ENCODE results near the gene POU6F2. TPM values are rescaled to one million over a fixed set of nuclear protein-coding genes. Genes with fewer than 3 reads are reported as not detected.

Gene POU6F2
- total and polyA plus RNA-seq, 5 experiments from 2014 or later, result not detected

DNA sequence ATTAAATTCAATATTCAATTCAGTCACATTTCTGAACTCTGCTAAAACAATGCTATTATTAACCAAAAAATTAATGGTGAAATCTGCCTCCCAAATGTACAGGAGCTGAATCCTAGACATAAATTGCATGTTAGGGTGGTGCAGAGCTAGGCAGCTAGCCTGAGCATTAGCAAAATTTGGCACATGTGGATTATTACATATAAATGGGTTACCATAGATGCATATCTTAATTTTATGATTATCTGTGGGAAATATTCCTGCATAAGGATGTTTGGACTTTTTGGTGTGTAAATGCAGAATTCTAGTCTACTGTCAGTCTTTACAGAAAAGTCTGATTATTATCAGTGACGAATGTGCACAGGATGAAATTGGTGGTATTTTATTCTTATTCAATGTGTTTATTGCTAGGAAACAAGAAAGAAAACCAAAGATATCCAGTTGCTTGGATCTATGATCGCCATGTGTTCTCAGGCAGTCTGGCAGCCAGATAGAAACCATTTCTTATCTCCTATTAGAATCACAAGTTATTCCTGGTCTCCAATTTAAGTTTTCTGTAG lies 150.7 kb downstream of the POU6F2 start:
- peaks cover 0 to 3% (median 0%) of the 10 kb centered on the region in 9 donors for H3K9me3 Mint-ChIP-seq
- H3K27me3 Mint-ChIP-seq, result peaks cover 11 to 32% (median 18%) of the 10 kb centered on the region in 5 donors
- POLR2A ChIA-PET, result interaction anchor here (0.6 kb wide), 1 partner anchor 27 kb away, joined by 3 read pairs; no protein-coding TSS in a partner anchor
- no peak overlapping the region for H3K27ac Mint-ChIP-seq
- ATAC-seq (no peak), DNase-seq (no peak)
- no peaks in the 10 kb centered on the region for H3K36me3 Mint-ChIP-seq
- H3K4me1 Mint-ChIP-seq, result peaks cover 0 to 6% (median under 1%) of the 10 kb centered on the region in 4 donors
- no peak overlapping the region for H3K4me3 Mint-ChIP-seq

- POLR2A ChIA-PET, result no interaction called here
- Mint-ChIP-seq H3K9me3 (peaks cover 0 to 3% (median 0%) of the 10 kb centered on the region in 9 donors), H3K36me3 (no peaks in the 10 kb centered on the region), H3K4me1 (peaks cover 0 to 6% (median under 1%) of the 10 kb centered on the region in 4 donors), H3K27me3 (peaks cover 13 to 38% (median 24%) of the 10 kb centered on the region in 5 donors), H3K27ac (no peak overlapping the region), H3K4me3 (peak overlapping the region in 7 of 10 donors; percentile 37 to 75 (median 68))
- DNase-seq (no peak), ATAC-seq (no peak)
Measured at GRCh38 chr7:39130274-39130673, 152.6 kb downstream of the POU6F2 start.

DNA sequence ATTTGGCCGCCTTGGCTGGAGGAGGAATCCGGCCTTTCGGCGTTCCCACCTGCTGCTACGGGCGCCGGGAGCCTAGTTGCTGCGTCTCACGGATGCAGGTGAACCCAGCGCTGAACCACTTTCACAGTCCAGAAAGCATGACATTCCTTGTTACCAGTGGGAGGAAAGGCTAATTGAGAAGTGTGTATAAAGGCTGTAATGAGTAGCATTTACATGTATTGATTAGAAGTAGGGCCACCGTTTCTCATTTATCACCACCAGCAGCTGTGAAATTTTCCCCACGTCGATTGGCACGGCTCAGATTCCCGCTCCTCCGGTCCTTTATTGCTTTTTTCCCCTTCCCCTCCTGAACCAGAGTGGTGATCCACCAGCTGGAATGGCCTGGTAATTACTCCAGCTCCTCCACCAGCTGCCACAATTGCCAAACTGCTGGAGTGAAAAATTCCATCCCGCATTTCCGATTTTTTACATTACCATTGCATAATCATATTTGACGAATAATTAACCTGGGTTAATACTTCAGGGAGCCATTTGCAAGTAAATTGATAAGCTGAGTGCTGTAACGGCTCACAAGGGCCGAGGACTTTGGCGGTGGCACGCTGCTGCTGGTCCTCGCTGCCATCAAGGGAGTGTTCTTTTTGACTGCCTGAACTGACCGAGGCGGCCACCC lies 153.3 kb downstream of the POU6F2 start:
- H3K27ac Mint-ChIP-seq, result no peak overlapping the region
- no peaks in the 10 kb centered on the region for H3K36me3 Mint-ChIP-seq
- POLR2A ChIA-PET, result no interaction called here
- ATAC-seq (no peak), DNase-seq (no peak)
- peaks cover 0 to 6% (median under 1%) of the 10 kb centered on the region in 4 donors for H3K4me1 Mint-ChIP-seq
- H3K9me3 Mint-ChIP-seq, result peaks cover 0 to 3% (median 0%) of the 10 kb centered on the region in 9 donors
- H3K4me3 Mint-ChIP-seq, result peak overlapping the region; percentile 37 to 84 (median 68)
- H3K27me3 Mint-ChIP-seq, result peaks cover 13 to 38% (median 23%) of the 10 kb centered on the region in 5 donors

- no peak overlapping the region for H3K4me3 Mint-ChIP-seq
- peaks cover 12 to 33% (median 18%) of the 10 kb centered on the region in 5 donors for H3K27me3 Mint-ChIP-seq
- POLR2A ChIA-PET, result no interaction called here
- peaks cover 0 to 3% (median 0%) of the 10 kb centered on the region in 9 donors for H3K9me3 Mint-ChIP-seq
- H3K27ac Mint-ChIP-seq, result no peak overlapping the region
- no peaks in the 10 kb centered on the region for H3K36me3 Mint-ChIP-seq
- DNase-seq (no peak), ATAC-seq (no peak)
- peaks cover 0 to 6% (median under 1%) of the 10 kb centered on the region in 4 donors for H3K4me1 Mint-ChIP-seq
Measured at GRCh38 chr7:39132306-39132705, 154.6 kb downstream of the POU6F2 start.

- H3K27me3 Mint-ChIP-seq, result peaks cover 9 to 26% (median 14%) of the 10 kb centered on the region in 5 donors
- H3K9me3 Mint-ChIP-seq, result peaks cover 0 to 6% (median 0%) of the 10 kb centered on the region in 9 donors
- H3K27ac Mint-ChIP-seq, result no peak overlapping the region
- peaks cover 0 to 6% (median under 1%) of the 10 kb centered on the region in 4 donors for H3K4me1 Mint-ChIP-seq
- DNase-seq, result no peak
- H3K4me3 Mint-ChIP-seq, result no peak overlapping the region
- ATAC-seq, result no peak
- H3K36me3 Mint-ChIP-seq, result no peaks in the 10 kb centered on the region
- POLR2A ChIA-PET, result no interaction called here
Measured at GRCh38 chr7:39133088-39133487, 155.4 kb downstream of the POU6F2 start.

GRCh38 chr7:39137480-39137879 lies 159.8 kb downstream of the POU6F2 start:
- no peak for DNase-seq
- Mint-ChIP-seq H3K27ac (no peak overlapping the region), H3K4me1 (no peaks in the 10 kb centered on the region), H3K9me3 (peaks cover 0 to 11% (median 0%) of the 10 kb centered on the region in 9 donors), H3K4me3 (no peak overlapping the region), H3K36me3 (no peaks in the 10 kb centered on the region), H3K27me3 (peaks cover 5 to 14% (median 9%) of the 10 kb centered on the region in 5 donors)
- ATAC-seq, result no peak
- POLR2A ChIA-PET, result no interaction called here

GRCh38 chr7:39142750-39143149 lies 165.0 kb downstream of the POU6F2 start:
- H3K4me3 Mint-ChIP-seq, result no peak overlapping the region
- no peaks in the 10 kb centered on the region for H3K4me1 Mint-ChIP-seq
- DNase-seq (no peak), ATAC-seq (no peak)
- peaks cover 0 to 3% (median 0%) of the 10 kb centered on the region in 5 donors for H3K27me3 Mint-ChIP-seq
- POLR2A ChIA-PET, result no interaction called here
- no peak overlapping the region for H3K27ac Mint-ChIP-seq
- H3K9me3 Mint-ChIP-seq, result peaks cover 0 to 6% (median 0%) of the 10 kb centered on the region in 9 donors
- H3K36me3 Mint-ChIP-seq, result no peaks in the 10 kb centered on the region

GRCh38 chr7:39144420-39144819 lies 166.7 kb downstream of the POU6F2 start:
- Mint-ChIP-seq H3K4me3 (no peak overlapping the region), H3K36me3 (no peaks in the 10 kb centered on the region), H3K27me3 (peaks cover 0 to 3% (median 0%) of the 10 kb centered on the region in 5 donors), H3K9me3 (peaks cover 0 to 5% (median 0%) of the 10 kb centered on the region in 9 donors), H3K27ac (no peak overlapping the region), H3K4me1 (no peaks in the 10 kb centered on the region)
- ATAC-seq (no peak), DNase-seq (no peak)
- POLR2A ChIA-PET, result no interaction called here

- POLR2A ChIA-PET, result no interaction called here
- DNase-seq (no peak), ATAC-seq (no peak)
- Mint-ChIP-seq H3K27me3 (peaks cover 0 to 3% (median 0%) of the 10 kb centered on the region in 5 donors), H3K27ac (no peak overlapping the region), H3K4me1 (no peaks in the 10 kb centered on the region), H3K9me3 (peaks cover 0 to 4% (median 0%) of the 10 kb centered on the region in 9 donors), H3K4me3 (no peak overlapping the region), H3K36me3 (no peaks in the 10 kb centered on the region)
Measured at GRCh38 chr7:39145283-39145682, 167.6 kb downstream of the POU6F2 start.

DNA sequence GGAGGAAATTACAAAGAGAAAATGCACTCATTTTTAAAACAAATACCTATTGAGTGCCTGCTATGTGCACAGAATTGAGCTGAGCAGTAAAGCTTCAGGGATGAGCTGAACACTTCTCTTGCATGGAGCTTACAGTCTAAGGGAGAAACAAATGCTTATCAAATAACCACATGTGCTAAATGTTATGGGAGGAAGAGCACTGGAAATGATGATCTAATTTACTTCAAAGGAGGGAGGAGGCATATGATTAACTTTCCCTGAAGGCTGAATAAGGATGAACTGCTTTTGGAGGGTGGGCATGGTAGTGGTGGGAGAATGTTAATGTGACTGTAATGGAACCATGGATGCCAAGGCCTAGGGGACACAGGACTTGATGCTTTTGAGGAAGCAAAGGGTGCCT lies 168.2 kb downstream of the POU6F2 start:
- Mint-ChIP-seq H3K36me3 (no peaks in the 10 kb centered on the region), H3K9me3 (no peaks in the 10 kb centered on the region), H3K4me1 (no peaks in the 10 kb centered on the region), H3K27ac (no peak overlapping the region), H3K27me3 (peaks cover 0 to 2% (median 0%) of the 10 kb centered on the region in 5 donors), H3K4me3 (no peak overlapping the region)
- POLR2A ChIA-PET, result no interaction called here
- DNase-seq (no peak), ATAC-seq (no peak)

DNA sequence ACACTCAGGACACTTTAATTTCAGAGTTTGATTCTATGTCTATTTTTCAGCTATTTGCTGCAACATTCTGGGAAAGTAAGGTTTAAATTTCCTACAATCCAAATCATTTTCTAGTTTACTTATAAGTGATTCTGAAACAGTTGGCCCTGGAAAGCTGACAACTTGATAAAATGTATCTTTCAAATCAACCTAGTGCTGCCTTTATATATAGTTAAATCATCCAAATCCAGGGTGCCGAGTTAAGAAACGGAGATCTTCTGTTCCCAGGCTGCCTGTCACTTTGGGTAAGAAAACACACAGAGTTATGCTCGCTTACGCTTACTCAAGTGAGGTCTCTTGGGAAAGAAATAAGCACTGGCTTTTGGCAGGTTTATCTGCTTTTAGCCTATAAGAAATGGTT lies 175.0 kb downstream of the POU6F2 start:
- no peak overlapping the region for H3K27ac Mint-ChIP-seq
- no peak overlapping the region for H3K4me3 Mint-ChIP-seq
- H3K4me1 Mint-ChIP-seq, result no peaks in the 10 kb centered on the region
- no peaks in the 10 kb centered on the region for H3K9me3 Mint-ChIP-seq
- DNase-seq, result no peak
- POLR2A ChIA-PET, result no interaction called here
- peaks cover 0 to 10% (median 5%) of the 10 kb centered on the region in 5 donors for H3K27me3 Mint-ChIP-seq
- no peaks in the 10 kb centered on the region for H3K36me3 Mint-ChIP-seq
- no peak for ATAC-seq

GRCh38 chr7:39153113-39153512 lies 175.4 kb downstream of the POU6F2 start:
- H3K27me3 Mint-ChIP-seq, result peaks cover 0 to 10% (median 5%) of the 10 kb centered on the region in 5 donors
- H3K27ac Mint-ChIP-seq, result no peak overlapping the region
- H3K9me3 Mint-ChIP-seq, result no peaks in the 10 kb centered on the region
- ATAC-seq (no peak), DNase-seq (no peak)
- H3K4me3 Mint-ChIP-seq, result no peak overlapping the region
- POLR2A ChIA-PET, result no interaction called here
- H3K4me1 Mint-ChIP-seq, result no peaks in the 10 kb centered on the region
- H3K36me3 Mint-ChIP-seq, result no peaks in the 10 kb centered on the region

DNA sequence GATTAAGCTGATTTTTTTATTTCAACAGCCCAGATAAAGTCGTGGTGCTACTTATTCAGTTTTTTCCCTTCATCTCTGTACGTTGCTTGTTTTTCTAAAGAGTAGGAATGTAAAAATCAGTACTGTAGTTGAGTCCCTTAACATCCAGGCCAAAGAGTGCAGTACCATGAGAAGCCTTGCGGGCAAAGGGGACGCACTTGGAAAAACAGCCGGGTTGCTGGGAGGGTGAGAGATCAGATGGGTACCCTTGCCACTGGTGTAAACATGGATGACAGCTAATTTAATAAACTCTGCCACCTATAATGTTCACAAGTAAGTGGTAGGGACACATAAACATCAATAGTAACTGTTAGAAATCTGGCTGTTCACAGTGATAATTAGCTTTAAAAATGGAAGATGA lies 175.9 kb downstream of the POU6F2 start:
- POLR2A ChIA-PET, result no interaction called here
- DNase-seq (no peak), ATAC-seq (no peak)
- Mint-ChIP-seq H3K27ac (no peak overlapping the region), H3K27me3 (peaks cover 0 to 10% (median 5%) of the 10 kb centered on the region in 5 donors), H3K36me3 (no peaks in the 10 kb centered on the region), H3K9me3 (no peaks in the 10 kb centered on the region), H3K4me1 (no peaks in the 10 kb centered on the region), H3K4me3 (no peak overlapping the region)
